A549 (cell line): ENCODE data around the gene RAB3IL1. TPM values are rescaled to one million over a fixed set of nuclear protein-coding genes. Genes with fewer than 3 reads are reported as not detected.

Experiments used
- ATAC-seq, 2 experiments: fragments of 200-7000 bp in 1 of 2; fragments of >200 bp in 1 of 2; cut with Nextera tagmentation in 1 of 2; cut with Tn5 transposase in 1 of 2; 3 replicates each; pipeline versions ENCODE4 v1.8.0 to v1.9.1; 2018 to 2020; ENCODE audit warnings: mild to moderate bottlenecking in 1 of 2, moderate library complexity in 1 of 2
- CTCF ChIA-PET: fragments of 300-600 bp; sonication (Branson Sonifier 250); formaldehyde crosslinking; extraction: SDS; loops from one replicate; lab custom pipeline; 2021; ENCODE audit warnings: antibody characterized with exemption, inconsistent platforms; lab: Yijun Ruan, JAX
- POLR2A ChIA-PET: fragments of 350-600 bp; formaldehyde crosslinking; extraction: SDS; loops from one replicate; lab custom pipeline; 2021; ENCODE audit warnings: antibody characterized with exemption, inconsistent platforms; lab: Yijun Ruan, JAX
- DNase-seq, 2 experiments: peaks; one replicate each; pipeline versions ENCODE4 v3.0.0 to v3.0.0-alpha.2; 2011 to 2016; ENCODE audit warnings: low read depth in 1 of 2, low spot score in 1 of 2
- FAIRE-seq: peaks from 2 replicates; lab custom pipeline; 2011; peaks lifted over from hg19 to GRCh38; lab: Jason Lieb, UNC
- H3K27ac ChIP-seq, 2 experiments: fragments of >200 bp; sonication (Bioruptor Twin); formaldehyde crosslinking; 3 replicates each; pipeline ENCODE4 v1.5.1; 2016 to 2017
- H3K4me1 ChIP-seq: fragments of >200 bp; sonication (Bioruptor Twin); formaldehyde crosslinking; 3 replicates; pipeline ENCODE4 v1.6.1; 2016
- H3K4me2 ChIP-seq: fragments of >200 bp; sonication (Bioruptor Twin); formaldehyde crosslinking; 3 replicates; pipeline ENCODE4 v1.6.1; 2016
- H3K4me3 ChIP-seq: fragments of >200 bp; sonication (Bioruptor Twin); formaldehyde crosslinking; 3 replicates; pipeline ENCODE4 v1.5.1; 2016
- H3K9me3 ChIP-seq: fragments of >200 bp; sonication (Bioruptor Twin); formaldehyde crosslinking; 3 replicates; pipeline ENCODE4 v1.6.1; 2016
- CHD4 ChIP-seq: fragments of 200-600 bp; sonication (generic); IDR thresholded peaks from 2 replicates; pipeline ENCODE4 v1.6.1; 2016; ENCODE audit warnings: antibody characterized with exemption, mild to moderate bottlenecking, borderline replicate concordance
- EHF ChIP-seq: fragments of 250-450 bp; sonication (Bioruptor Pico); IDR thresholded peaks from 2 replicates; pipeline ENCODE4 v1.5.0; 2020; ENCODE audit warnings: mild to moderate bottlenecking
- EHMT2 ChIP-seq: fragments of 200-600 bp; sonication (generic); IDR thresholded peaks from 2 replicates; pipeline ENCODE4 v1.6.1; 2016; ENCODE audit warnings: antibody characterized with exemption, low read depth, mild to moderate bottlenecking, moderate library complexity
- ESRRA ChIP-seq: fragments of 150-350 bp; IDR thresholded peaks from 2 replicates; pipeline ENCODE4 v1.6.1; 2014; ENCODE audit warnings: mild to moderate bottlenecking, low read length, borderline replicate concordance
- HEYL ChIP-seq: fragments of 250-450 bp; sonication (Bioruptor Pico); IDR thresholded peaks from 2 replicates; pipeline ENCODE4 v1.8.0; 2021; ENCODE audit warnings: mild to moderate bottlenecking, moderate library complexity
- HMGXB4 ChIP-seq: fragments of 250-450 bp; sonication (Bioruptor Pico); IDR thresholded peaks from 2 replicates; pipeline ENCODE4 v1.5.0; 2021; ENCODE audit warnings: mild to moderate bottlenecking, moderate library complexity, borderline replicate concordance
- KDM1A ChIP-seq: fragments of 200-600 bp; sonication (generic); IDR thresholded peaks from 2 replicates; pipeline ENCODE4 v1.6.1; 2016; ENCODE audit warnings: low read depth, mild to moderate bottlenecking
- MAFK ChIP-seq: fragments of 450-650 bp; IDR thresholded peaks from 2 replicates; pipeline ENCODE4 v1.6.1; 2014; ENCODE audit not compliant: partially characterized antibody
- MAZ ChIP-seq: fragments of 150-350 bp; IDR thresholded peaks from 2 replicates; pipeline ENCODE4 v1.6.1; 2014; ENCODE audit warnings: antibody characterized with exemption, low read depth, low read length, borderline replicate concordance
- MYC ChIP-seq: IDR thresholded peaks from 2 replicates; pipeline ENCODE4 v1.6.1; 2012; ENCODE audit warnings: mild to moderate bottlenecking, inconsistent platforms, low read length, improper control_type of control experiment, borderline replicate concordance
- NFE2L2 ChIP-seq: fragments of 150-350 bp; conservative IDR thresholded peaks from 2 replicates; pipeline ENCODE4 v1.6.1; 2014; ENCODE audit warnings: low read length
- RAD21 ChIP-seq, 2 experiments: fragments of >200 bp in 1 of 2; sonication (Bioruptor Twin) in 1 of 2; formaldehyde crosslinking in 1 of 2; IDR thresholded peaks in 1 of 2; conservative IDR thresholded peaks in 1 of 2; 2 replicates in 1 of 2; 3 replicates in 1 of 2; pipeline ENCODE4 v1.6.1; 2012 to 2018; ENCODE audit warnings: inconsistent platforms in 1 of 2
- SMC3 ChIP-seq: fragments of >200 bp; sonication (Bioruptor Twin); formaldehyde crosslinking; IDR thresholded peaks from 3 replicates; pipeline ENCODE4 v1.6.1; 2018; ENCODE audit warnings: inconsistent platforms
- SREBF2 ChIP-seq: fragments of 450-650 bp; IDR thresholded peaks from 2 replicates; pipeline ENCODE4 v1.6.1; 2014; ENCODE audit warnings: mild to moderate bottlenecking, moderate library complexity
- WGBS: methylation state at CpG from one replicate; pipeline ENCODE4 v1.1.6; 2017; ENCODE audit errors: missing lambda C conversion rate; 5-methylcytosine and 5-hydroxymethylcytosine counted together
- polyA plus RNA-seq, 4 experiments: library from polyadenylated mRNA; depleted of rRNA in 3 of 4; stranded (reverse); fragments of >200 nt; fragmentation: RNase III in 1 of 4; extraction: RNeasy Plus Mini Kit Qiagen cat#74134 plus additional on column Dnase treatment in 1 of 4; gene quantifications; 2 replicates in 3 of 4; 3 replicates in 1 of 4; pipeline ENCODE4 v1.2.3, GENCODE V29; 2011 to 2017
- TF ChIP-seq, protein P1 (sequence below): fragments of 200-600 bp; sonication (generic); IDR thresholded peaks from 2 replicates; pipeline ENCODE4 v1.6.1; 2016; ENCODE audit warnings: antibody characterized with exemption, mild to moderate bottlenecking, moderate library complexity
- TF ChIP-seq, protein P2 (sequence below): IDR thresholded peaks from 2 replicates; pipeline ENCODE4 v1.6.1; 2012
- TF ChIP-seq, protein P3 (sequence below): fragments of >200 bp; sonication (Bioruptor Twin); formaldehyde crosslinking; IDR thresholded peaks from 3 replicates; pipeline ENCODE4 v1.6.1; 2016

Gene RAB3IL1
- polyA plus RNA-seq, 2 of the 4 experiments (the other 2 are of a cell fraction): 5.8 to 6.2 TPM

DNA sequence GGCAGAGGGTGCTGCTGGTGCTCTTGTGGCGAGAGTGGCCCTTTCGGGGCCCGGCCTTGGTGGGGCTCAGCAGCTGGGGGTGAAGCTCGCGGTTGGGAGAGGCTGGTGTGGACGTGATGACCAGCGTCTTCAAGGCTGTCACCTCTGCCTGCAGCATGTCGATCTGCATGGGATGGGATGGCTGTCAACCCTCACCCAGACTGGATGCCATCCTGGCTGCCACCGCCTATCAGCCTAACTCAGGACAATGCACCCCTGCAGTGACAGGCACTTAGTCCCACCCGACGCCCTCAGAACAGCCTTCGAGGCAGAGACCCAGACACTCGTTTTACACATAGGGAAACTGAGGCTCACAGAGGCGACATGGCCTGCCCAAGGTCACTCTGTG is 10.8 kb downstream of the RAB3IL1 start:
- ATAC-seq (no peak), DNase-seq (no peak), FAIRE-seq (no peak)
- CTCF ChIA-PET: interaction anchor here (1.2 to 19.8 kb wide), 5 partner anchors 7 to 175 kb away, joined by 4 to 565 read pairs (median 198); partner anchors contain the start of gene BEST1
- H3K27ac ChIP-seq: no peak overlapping the region
- POLR2A ChIA-PET: no interaction called here
- TF ChIP-seq MAZ (no peak), CHD4 (no peak)
- no peaks in the 10 kb centered on the region for H3K4me1 ChIP-seq
- H3K9me3 ChIP-seq: no peaks in the 10 kb centered on the region
- 76% methylated on average over 14 of the region's 14 CpGs for WGBS
- no peak overlapping the region for H3K4me2 ChIP-seq
- no peak overlapping the region for H3K4me3 ChIP-seq

- POLR2A ChIA-PET: interaction anchor here (1.0 kb wide), 1 partner anchor 38 kb away, joined by 3 read pairs; no protein-coding TSS in a partner anchor
- H3K9me3 ChIP-seq: no peaks in the 10 kb centered on the region
- no peak overlapping the region for H3K27ac ChIP-seq
- no peak for ATAC-seq
- no peak for TF ChIP-seq MAFK
- TF ChIP-seq ESRRA: no peak
- TF ChIP-seq, all 56 proteins: peak for 0
- CTCF ChIA-PET: interaction anchor here (1.2 to 19.8 kb wide), 4 partner anchors 9 to 201 kb away, joined by 4 to 565 read pairs (median 218); partner anchors contain the start of gene BEST1
- Histone ChIP-seq H3K4me2 (no peak overlapping the region), H3K4me1 (no peaks in the 10 kb centered on the region), H3K4me3 (no peak overlapping the region)
- 85% methylated on average over 11 of the region's 14 CpGs for WGBS
- FAIRE-seq: no peak
- DNase-seq: no peak
Measured at GRCh38 chr11:61905801-61906521, 11.4 kb downstream of the RAB3IL1 start.

DNA sequence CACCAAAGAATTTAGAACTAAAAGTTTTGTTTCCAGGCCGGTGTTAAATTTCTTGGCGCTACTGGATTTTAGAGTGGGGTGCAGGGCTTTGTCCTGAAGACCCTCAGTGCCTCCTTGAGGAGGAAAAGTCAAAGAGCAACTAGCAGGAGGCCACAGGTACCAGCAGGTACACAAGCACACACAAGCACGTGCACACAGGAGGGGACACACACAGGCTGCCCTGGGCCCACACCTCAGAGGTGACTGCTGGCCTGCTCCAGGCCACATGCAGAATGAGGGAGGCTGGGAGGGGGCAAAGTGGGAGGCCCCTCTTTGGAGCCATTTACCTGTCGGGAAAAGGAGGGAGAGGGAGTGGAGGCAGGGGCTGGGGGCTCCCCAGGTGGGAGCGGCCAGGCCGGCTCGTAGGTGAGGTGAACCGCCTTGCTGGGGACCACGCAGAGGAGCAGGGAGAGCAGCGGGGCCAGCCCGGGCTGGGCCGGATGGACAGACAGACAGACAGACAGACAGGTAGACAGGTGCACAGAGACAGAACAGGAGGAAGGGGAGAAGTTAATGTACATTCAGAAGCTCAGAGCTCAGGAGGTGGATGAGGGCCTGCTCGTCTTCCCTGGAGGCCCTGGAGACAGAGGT is 12.2 kb downstream of the RAB3IL1 start:
- no peak for DNase-seq
- Histone ChIP-seq H3K4me2 (no peak overlapping the region), H3K27ac (no peak overlapping the region), H3K9me3 (no peaks in the 10 kb centered on the region), H3K4me1 (no peaks in the 10 kb centered on the region), H3K4me3 (no peak overlapping the region)
- WGBS: 87% methylated on average over 13 of the region's 13 CpGs
- no peak for FAIRE-seq
- CTCF ChIA-PET: interaction anchor here (0.8 to 19.8 kb wide), 11 partner anchors 8 to 202 kb away, joined by 3 to 565 read pairs (median 4); partner anchors contain the start of gene BEST1
- ATAC-seq: no peak
- TF ChIP-seq EHMT2 (no peak), SMC3 (no peak), RAD21 (conservative IDR thresholded peaks at IDR 0.05 in 1 of 2, IDR thresholded peaks at IDR 0.05 in 1 of 2) (no peak), MYC (no peak), HMGXB4 (CRISPR knock-in tag) (no peak), CHD4 (no peak), SREBF2 (no peak), MAFK (no peak), HEYL (no peak), NFE2L2 (no peak), KDM1A (no peak), EHF (CRISPR knock-in tag) (no peak)
- TF ChIP-seq, protein P1, sequence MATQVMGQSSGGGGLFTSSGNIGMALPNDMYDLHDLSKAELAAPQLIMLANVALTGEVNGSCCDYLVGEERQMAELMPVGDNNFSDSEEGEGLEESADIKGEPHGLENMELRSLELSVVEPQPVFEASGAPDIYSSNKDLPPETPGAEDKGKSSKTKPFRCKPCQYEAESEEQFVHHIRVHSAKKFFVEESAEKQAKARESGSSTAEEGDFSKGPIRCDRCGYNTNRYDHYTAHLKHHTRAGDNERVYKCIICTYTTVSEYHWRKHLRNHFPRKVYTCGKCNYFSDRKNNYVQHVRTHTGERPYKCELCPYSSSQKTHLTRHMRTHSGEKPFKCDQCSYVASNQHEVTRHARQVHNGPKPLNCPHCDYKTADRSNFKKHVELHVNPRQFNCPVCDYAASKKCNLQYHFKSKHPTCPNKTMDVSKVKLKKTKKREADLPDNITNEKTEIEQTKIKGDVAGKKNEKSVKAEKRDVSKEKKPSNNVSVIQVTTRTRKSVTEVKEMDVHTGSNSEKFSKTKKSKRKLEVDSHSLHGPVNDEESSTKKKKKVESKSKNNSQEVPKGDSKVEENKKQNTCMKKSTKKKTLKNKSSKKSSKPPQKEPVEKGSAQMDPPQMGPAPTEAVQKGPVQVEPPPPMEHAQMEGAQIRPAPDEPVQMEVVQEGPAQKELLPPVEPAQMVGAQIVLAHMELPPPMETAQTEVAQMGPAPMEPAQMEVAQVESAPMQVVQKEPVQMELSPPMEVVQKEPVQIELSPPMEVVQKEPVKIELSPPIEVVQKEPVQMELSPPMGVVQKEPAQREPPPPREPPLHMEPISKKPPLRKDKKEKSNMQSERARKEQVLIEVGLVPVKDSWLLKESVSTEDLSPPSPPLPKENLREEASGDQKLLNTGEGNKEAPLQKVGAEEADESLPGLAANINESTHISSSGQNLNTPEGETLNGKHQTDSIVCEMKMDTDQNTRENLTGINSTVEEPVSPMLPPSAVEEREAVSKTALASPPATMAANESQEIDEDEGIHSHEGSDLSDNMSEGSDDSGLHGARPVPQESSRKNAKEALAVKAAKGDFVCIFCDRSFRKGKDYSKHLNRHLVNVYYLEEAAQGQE: no peak
- TF ChIP-seq, protein P2, sequence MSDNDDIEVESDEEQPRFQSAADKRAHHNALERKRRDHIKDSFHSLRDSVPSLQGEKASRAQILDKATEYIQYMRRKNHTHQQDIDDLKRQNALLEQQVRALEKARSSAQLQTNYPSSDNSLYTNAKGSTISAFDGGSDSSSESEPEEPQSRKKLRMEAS: no peak
- TF ChIP-seq, protein P3, sequence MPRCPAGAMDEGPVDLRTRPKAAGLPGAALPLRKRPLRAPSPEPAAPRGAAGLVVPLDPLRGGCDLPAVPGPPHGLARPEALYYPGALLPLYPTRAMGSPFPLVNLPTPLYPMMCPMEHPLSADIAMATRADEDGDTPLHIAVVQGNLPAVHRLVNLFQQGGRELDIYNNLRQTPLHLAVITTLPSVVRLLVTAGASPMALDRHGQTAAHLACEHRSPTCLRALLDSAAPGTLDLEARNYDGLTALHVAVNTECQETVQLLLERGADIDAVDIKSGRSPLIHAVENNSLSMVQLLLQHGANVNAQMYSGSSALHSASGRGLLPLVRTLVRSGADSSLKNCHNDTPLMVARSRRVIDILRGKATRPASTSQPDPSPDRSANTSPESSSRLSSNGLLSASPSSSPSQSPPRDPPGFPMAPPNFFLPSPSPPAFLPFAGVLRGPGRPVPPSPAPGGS: no peak
- POLR2A ChIA-PET: interaction anchor here (1.0 kb wide), 1 partner anchor 39 kb away, joined by 3 read pairs; no protein-coding TSS in a partner anchor
